Uterus (tissue), 2 donors: ENCODE measurements around the gene JAML.

Experiments used
- CTCF ChIP-seq, 4 experiments: fragments of 200-600 bp in 2 of 4; fragments of 450-650 bp in 2 of 4; sonication (generic) in 2 of 4; IDR thresholded peaks; one replicate each; pipeline ENCODE4 v1.5.1; 2016 to 2019; ENCODE audit warnings: antibody characterized with exemption in 4 of 4, mild to moderate bottlenecking in 2 of 4, moderate library complexity in 1 of 4
- POLR2A ChIP-seq, 2 donors: fragments of 450-650 bp; IDR thresholded peaks; one replicate each; pipeline ENCODE4 v1.6.1; 2016; ENCODE audit warnings: antibody characterized with exemption in 2 of 2, mild to moderate bottlenecking in 1 of 2, moderate library complexity in 1 of 2

DNA sequence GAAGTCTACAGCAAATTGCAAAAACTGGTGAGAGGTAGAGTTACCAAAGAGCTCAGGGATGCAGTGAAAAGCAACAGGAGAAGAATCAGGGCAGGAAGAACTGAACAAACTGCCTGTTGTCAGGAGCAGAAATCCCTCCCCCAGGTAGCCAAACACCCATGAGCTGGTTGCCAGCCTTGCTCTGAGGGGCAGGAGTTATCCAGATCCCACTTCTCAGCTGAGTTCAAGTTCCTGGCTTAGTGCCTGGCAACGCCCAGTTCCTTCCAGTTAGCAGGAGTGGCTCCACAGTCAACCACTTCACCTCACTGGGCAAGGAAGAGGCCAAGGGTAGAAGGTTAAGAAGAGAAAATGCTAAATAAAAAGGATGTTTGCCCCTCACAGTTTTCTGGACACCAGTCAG, 41.1 kb upstream of the JAML start:
- TF ChIP-seq CTCF (IDR thresholded peaks at IDR 0.05) (no peak), POLR2A (IDR thresholded peaks at IDR 0.05) (no peak)
